Measurements from ENCODE around the gene RGS11.

GRCh38 chr16:297832-298231, 22.1 kb upstream of the RGS11 start:
- TF ChIP-seq, protein P1, sequence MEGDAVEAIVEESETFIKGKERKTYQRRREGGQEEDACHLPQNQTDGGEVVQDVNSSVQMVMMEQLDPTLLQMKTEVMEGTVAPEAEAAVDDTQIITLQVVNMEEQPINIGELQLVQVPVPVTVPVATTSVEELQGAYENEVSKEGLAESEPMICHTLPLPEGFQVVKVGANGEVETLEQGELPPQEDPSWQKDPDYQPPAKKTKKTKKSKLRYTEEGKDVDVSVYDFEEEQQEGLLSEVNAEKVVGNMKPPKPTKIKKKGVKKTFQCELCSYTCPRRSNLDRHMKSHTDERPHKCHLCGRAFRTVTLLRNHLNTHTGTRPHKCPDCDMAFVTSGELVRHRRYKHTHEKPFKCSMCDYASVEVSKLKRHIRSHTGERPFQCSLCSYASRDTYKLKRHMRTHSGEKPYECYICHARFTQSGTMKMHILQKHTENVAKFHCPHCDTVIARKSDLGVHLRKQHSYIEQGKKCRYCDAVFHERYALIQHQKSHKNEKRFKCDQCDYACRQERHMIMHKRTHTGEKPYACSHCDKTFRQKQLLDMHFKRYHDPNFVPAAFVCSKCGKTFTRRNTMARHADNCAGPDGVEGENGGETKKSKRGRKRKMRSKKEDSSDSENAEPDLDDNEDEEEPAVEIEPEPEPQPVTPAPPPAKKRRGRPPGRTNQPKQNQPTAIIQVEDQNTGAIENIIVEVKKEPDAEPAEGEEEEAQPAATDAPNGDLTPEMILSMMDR (IDR thresholded peaks at IDR 0.05 in 8 of 11, conservative IDR thresholded peaks at IDR 0.05 in 3 of 11), result no peak
- TF ChIP-seq POLR2A (IDR thresholded peaks at IDR 0.05), result no peak
